Neutrophil (primary cell): Measurements from ENCODE around the gene YY1.
"Not testable (repeated sequence)": the region's sequence is repeated elsewhere in the genome, so short reads cannot be mapped to it uniquely, and the experiment has no call there.

Experiments
- H3K27ac ChIP-seq: fragments of 200-600 bp; sonication (generic); 2 replicates; pipeline ENCODE4 v1.5.1; 2016; ENCODE audit warnings: mild to moderate bottlenecking, moderate library complexity
- H3K27me3 ChIP-seq: fragments of 200-600 bp; sonication (generic); 2 replicates; pipeline ENCODE4 v1.6.0; 2016; ENCODE audit warnings: mild to moderate bottlenecking
- H3K36me3 ChIP-seq: fragments of 200-600 bp; sonication (generic); 2 replicates; pipeline ENCODE4 v1.5.1; 2017
- H3K4me1 ChIP-seq, 2 experiments: fragments of 200-600 bp in 1 of 2; sonication (generic) in 1 of 2; 1 replicate in 1 of 2; 2 replicates in 1 of 2; pipeline versions ENCODE4 v1.5.1 to v1.6.1; 2013 to 2016; ENCODE audit warnings: low read depth in 1 of 2, low read length in 1 of 2, mild to moderate bottlenecking in 1 of 2, moderate library complexity in 1 of 2; ENCODE audit not compliant: control insufficient read depth in 1 of 2, insufficient read depth in 1 of 2
- H3K4me3 ChIP-seq, 2 experiments: fragments of 200-600 bp in 1 of 2; sonication (generic) in 1 of 2; 1 replicate in 1 of 2; 2 replicates in 1 of 2; pipeline ENCODE4 v1.5.1; 2013 to 2016; ENCODE audit warnings: low read depth in 1 of 2, low read length in 1 of 2, mild to moderate bottlenecking in 1 of 2, moderate library complexity in 1 of 2
- H3K9me3 ChIP-seq: fragments of 200-600 bp; sonication (generic); 2 replicates; pipeline ENCODE4 v1.5.1; 2016
- TF ChIP-seq, protein P1 (sequence below): fragments of 200-600 bp; sonication (generic); IDR thresholded peaks from 2 replicates; pipeline ENCODE4 v1.5.1; 2016; ENCODE audit warnings: antibody characterized with exemption

The YY1 gene

DNA sequence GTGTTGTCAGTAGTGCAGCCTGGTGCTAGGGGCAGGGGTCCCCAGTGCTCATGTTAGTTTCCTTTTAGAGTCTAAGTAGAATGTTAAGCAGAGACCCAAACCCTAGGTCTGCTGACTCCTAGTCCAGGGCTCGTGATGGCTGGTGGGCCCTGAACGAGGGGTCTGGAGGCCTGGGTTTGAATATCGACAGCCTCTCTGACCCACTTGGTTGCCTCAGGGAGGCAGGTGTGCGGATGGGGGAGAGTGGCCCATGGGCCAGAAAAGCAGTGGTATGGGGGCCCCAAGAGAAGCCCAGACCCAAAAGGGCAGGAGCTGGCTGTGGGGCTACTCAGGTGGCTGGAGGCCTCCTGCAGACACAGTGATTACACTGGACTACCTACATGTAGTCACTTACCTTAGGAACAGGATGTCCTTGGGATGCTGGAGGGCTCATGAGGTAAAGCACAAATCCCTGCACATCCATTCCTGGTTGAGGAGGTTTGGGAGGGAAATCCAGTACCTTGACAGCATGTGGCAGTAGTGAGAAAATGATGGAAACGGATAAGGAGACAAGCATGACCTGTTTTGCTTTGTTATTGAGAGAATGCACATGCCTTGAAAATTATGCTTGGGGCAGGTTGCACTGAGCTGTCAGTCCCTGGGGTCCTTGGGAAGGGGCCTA lies 69.0 kb downstream of the YY1 start:
- Histone ChIP-seq H3K27ac (peak overlapping the region; percentile 67), H3K4me3 (peak overlapping the region in 1 of 2 experiments; percentile 81)

DNA sequence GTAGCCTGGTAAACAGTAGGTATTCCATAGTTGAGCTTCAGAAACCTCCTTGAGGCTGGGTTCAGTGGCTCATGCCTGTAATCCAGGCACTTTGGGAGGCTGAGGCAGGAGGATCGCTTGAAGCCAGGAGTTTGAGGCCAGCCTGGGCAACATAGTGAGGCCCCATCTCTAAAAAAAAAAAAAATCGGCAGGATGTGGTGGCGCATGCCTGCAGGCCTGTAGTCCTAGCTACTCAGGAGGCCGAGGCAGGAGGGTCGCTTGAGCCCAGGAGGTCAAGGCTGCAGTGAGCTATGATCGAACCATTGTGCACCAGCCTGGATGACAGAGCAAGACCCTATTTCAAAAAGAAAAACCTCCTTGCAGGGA lies 69.5 kb downstream of the YY1 start:
- Histone ChIP-seq H3K27me3 (peaks cover 23% of the 10 kb centered on the region), H3K4me1 (peaks cover 40 to 48% of the 10 kb centered on the region in 2 experiments)
- not testable (repeated sequence) for H3K9me3 ChIP-seq, H3K4me3 ChIP-seq, H3K27ac ChIP-seq, H3K36me3 ChIP-seq

More for the DNA sequence above, 69.0 kb downstream of the YY1 start:
- Histone ChIP-seq H3K36me3 (no peaks in the 10 kb centered on the region), H3K9me3 (no peaks in the 10 kb centered on the region), H3K4me1 (peaks cover 40 to 48% of the 10 kb centered on the region in 2 experiments), H3K27me3 (peaks cover 23% of the 10 kb centered on the region)
- TF ChIP-seq, protein P1, sequence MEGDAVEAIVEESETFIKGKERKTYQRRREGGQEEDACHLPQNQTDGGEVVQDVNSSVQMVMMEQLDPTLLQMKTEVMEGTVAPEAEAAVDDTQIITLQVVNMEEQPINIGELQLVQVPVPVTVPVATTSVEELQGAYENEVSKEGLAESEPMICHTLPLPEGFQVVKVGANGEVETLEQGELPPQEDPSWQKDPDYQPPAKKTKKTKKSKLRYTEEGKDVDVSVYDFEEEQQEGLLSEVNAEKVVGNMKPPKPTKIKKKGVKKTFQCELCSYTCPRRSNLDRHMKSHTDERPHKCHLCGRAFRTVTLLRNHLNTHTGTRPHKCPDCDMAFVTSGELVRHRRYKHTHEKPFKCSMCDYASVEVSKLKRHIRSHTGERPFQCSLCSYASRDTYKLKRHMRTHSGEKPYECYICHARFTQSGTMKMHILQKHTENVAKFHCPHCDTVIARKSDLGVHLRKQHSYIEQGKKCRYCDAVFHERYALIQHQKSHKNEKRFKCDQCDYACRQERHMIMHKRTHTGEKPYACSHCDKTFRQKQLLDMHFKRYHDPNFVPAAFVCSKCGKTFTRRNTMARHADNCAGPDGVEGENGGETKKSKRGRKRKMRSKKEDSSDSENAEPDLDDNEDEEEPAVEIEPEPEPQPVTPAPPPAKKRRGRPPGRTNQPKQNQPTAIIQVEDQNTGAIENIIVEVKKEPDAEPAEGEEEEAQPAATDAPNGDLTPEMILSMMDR, result no peak

DNA sequence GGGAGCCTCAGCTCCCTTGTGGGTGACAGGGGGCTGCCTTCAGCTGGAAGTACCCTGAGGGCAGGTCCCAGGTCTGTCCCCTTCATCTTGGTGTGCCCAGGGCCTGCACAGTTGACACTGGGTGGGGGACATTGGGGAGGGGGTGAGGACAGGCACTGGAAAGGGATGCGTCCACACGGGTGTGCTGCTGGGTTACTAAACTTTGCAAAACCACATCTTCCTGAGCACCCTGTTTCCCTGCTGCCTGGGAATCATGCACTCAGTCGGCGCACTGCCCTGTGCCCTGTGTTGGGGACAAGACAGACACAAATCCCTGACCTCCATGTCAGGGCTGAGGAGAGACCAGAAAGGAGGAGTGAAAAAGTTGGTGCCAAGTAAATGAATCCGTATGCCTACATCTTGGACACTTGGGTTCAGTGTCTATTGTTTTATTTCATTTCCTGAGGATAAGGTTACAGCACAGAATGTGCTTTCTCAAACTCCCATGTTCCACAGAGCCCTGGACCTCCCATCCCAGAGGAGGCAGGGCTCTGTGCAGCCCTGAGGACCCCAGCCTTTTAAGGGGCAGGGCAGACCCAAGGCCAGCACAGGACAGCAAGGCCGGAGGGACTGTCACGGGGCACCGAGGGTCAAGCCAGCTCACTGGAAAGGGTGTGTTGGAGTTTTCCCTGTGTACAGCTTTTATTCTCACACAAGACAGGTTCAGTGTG lies 70.2 kb downstream of the YY1 start:
- Histone ChIP-seq H3K36me3 (no peaks in the 10 kb centered on the region), H3K27ac (no peak overlapping the region), H3K4me3 (no peak overlapping the region), H3K9me3 (no peaks in the 10 kb centered on the region), H3K27me3 (peaks cover 23% of the 10 kb centered on the region), H3K4me1 (peaks cover 40 to 48% of the 10 kb centered on the region in 2 experiments)
- TF ChIP-seq, protein P1, result no peak

DNA sequence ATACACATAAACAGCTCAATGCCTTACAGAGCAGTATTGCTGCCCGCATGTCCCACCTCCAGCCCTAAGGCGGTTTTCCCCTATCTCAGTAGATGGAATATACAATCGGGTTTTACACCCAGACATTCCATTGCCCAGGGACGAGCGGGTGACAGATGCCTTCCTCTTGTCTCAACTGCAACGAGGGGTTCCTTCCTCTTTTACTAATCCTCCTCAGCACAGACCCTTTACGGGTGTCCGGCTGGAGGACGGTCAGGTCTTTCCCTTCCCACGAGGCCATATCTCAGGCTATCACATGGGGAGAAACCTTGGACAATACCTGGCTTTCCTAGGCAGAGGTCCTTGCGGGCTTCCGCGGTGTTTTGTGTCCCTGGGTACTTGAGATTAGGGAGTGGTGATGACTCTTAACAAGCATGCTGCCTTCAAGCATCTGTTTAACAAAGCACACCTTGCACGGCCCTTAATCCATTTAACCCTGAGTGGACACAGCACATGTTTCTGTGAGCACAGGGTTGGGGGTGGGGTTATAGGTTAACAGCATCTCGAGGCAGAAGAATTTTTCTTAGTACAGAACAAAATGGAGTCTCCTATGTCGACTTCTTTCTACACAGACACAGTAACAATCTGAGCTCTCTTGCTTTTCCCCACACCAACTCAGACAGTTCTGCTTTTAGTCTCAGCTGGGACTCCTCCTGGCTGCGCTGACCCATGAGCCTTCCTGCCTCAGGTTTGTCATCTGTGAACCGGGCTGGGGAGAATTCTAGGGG lies 73.3 kb downstream of the YY1 start:
- not testable (repeated sequence) for H3K9me3 ChIP-seq, H3K36me3 ChIP-seq, H3K27me3 ChIP-seq, H3K4me3 ChIP-seq
- Histone ChIP-seq H3K4me1 (peaks cover 22 to 26% of the 10 kb centered on the region in 2 experiments), H3K27ac (peak overlapping the region; percentile 36)

DNA sequence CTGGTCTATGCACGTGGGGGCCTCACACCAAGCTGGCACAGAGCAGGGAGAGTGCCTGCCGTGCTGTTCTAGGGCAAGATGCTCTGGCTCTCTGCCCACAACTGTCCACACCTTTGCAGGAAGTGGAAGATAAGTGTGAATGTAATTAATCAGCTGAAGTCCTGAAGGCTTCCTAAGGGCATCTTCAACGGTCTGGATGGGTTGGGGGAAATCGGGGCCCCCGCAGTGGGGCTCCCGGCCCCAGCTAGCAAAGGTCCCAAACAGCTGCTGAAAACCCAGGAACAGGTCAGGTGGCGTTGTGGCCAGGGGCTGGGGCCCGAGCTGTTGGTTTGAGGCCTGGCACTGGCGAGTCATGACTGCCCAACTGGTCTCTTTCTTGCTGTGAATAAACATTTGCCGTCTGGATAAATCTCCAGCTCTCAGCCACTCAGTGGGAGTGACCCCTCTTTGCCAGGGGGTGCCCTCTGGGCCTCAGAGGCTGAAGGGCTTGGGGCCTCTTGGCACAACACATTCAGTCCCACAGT lies 74.0 kb downstream of the YY1 start:
- TF ChIP-seq, protein P1, result no peak
- Histone ChIP-seq H3K36me3 (no peaks in the 10 kb centered on the region), H3K4me3 (no peak overlapping the region), H3K27me3 (no peaks in the 10 kb centered on the region), H3K4me1 (peaks cover 26 to 27% of the 10 kb centered on the region in 2 experiments), H3K27ac (peak overlapping the region; percentile 36), H3K9me3 (no peaks in the 10 kb centered on the region)

DNA sequence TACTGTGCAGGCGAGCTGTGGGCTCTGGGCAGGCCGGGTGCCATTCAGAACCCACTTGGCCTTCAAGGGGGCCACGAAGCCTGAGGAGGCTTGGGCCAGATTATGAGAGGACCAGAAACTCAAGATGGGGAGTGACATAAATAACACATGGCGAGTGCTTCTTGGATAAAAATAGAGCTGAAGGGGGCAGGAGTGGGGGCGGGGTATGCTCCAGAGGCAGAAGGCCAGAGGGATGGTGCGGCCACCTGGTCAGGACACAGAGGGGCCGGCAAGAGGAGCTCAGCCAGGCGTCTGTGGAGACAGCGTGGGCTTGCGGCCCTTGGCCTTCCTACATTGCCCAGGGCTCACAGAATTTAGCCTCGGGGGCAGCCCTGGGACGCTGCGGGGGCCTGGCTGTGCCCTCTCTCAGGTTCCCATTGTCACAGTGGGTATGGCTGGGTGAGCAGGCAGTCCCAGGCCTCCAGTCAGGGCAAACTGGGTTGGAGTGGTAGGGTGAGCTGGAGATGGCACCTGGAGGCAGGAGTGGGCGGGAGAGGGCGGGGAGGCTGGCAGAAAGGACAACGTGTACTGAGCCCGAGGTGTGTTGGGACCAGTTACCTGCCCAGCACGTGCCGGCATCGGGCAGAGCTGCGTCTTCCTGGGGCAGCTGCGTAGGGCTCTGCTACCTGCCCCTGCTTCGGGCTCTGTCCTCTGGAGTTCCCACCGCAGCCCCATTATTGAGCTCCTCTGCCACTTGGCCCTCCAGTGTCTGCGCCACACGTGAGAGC lies 74.7 kb downstream of the YY1 start:
- no peak overlapping the region for H3K27ac ChIP-seq
- H3K4me3 ChIP-seq, result no peak overlapping the region
- H3K36me3 ChIP-seq, result no peaks in the 10 kb centered on the region
- TF ChIP-seq, protein P1, result no peak
- H3K4me1 ChIP-seq, result peaks cover 29 to 32% of the 10 kb centered on the region in 2 experiments
- H3K27me3 ChIP-seq, result no peaks in the 10 kb centered on the region
- no peaks in the 10 kb centered on the region for H3K9me3 ChIP-seq
